SK-N-MC (cell line): ENCODE measurements around the gene LMX1A.

ENCODE experiments used
- EZH2 ChIP-seq: fragments of 200-600 bp; sonication (generic); IDR thresholded peaks from one replicate; pipeline ENCODE4 v1.6.1; 2017; ENCODE audit warnings: antibody characterized with exemption
- FOXP2 ChIP-seq: optimal IDR thresholded peaks from 2 replicates; pipeline ENCODE3; 2011; ENCODE audit warnings: mild to moderate bottlenecking, moderate library complexity; ENCODE audit not compliant: insufficient read depth; ENCODE audit errors: extremely low read length, control extremely low read depth
- POLR2AphosphoS5 ChIP-seq: IDR thresholded peaks from 2 replicates; pipeline ENCODE4 v1.6.1; 2012; ENCODE audit warnings: mild to moderate bottlenecking, low read depth, low read length, borderline replicate concordance

GRCh38 chr1:165224504-165224903 is 132.0 kb downstream of the LMX1A start:
- TF ChIP-seq POLR2AphosphoS5 (no peak), EZH2 (no peak), FOXP2 (no peak)
